ELR (cell line): ENCODE measurements around the gene IKBKG.
"Not testable (repeated sequence)": the region's sequence is repeated elsewhere in the genome, so short reads cannot be mapped to it uniquely, and the experiment has no call there.

Source experiments
- DNase-seq: peaks from one replicate; pipeline ENCODE4 v3.0.0-alpha.2; 2015; ENCODE audit warnings: low read depth

IKBKG gene

GRCh38 chrX:154558896-154559295 lies 11.5 kb downstream of the IKBKG start:
- not testable (repeated sequence) for DNase-seq

GRCh38 chrX:154560326-154560725 lies 12.9 kb downstream of the IKBKG start:
- not testable (repeated sequence) for DNase-seq

- DNase-seq = not testable (repeated sequence)
Observed at GRCh38 chrX:154562295-154562694, 14.9 kb downstream of the IKBKG start.

GRCh38 chrX:154570361-154570760 lies 22.9 kb downstream of the IKBKG start:
- not testable (repeated sequence) for DNase-seq

GRCh38 chrX:154573061-154573460 lies 25.6 kb downstream of the IKBKG start:
- not testable (repeated sequence) for DNase-seq

GRCh38 chrX:154575076-154575475 lies 27.7 kb downstream of the IKBKG start:
- DNase-seq = not testable (repeated sequence)

GRCh38 chrX:154582994-154583393 lies 35.6 kb downstream of the IKBKG start:
- DNase-seq = not testable (repeated sequence)

GRCh38 chrX:154584585-154585183 lies 37.3 kb downstream of the IKBKG start, which contains the start of gene CTAG1A:
TSS of gene CTAG1A (plus strand) at chrX:154585133. CDS start at chrX:154585207, 74 bp downstream.
- DNase-seq = not testable (repeated sequence)

- not testable (repeated sequence) for DNase-seq
Observed at GRCh38 chrX:154590415-154590814, 43.0 kb downstream of the IKBKG start.

GRCh38 chrX:154592505-154592904 lies 45.1 kb downstream of the IKBKG start:
- DNase-seq = no peak

GRCh38 chrX:154593201-154593600 lies 45.8 kb downstream of the IKBKG start:
- no peak for DNase-seq

GRCh38 chrX:154594491-154594890 lies 47.1 kb downstream of the IKBKG start:
- no peak for DNase-seq

GRCh38 chrX:154595559-154596249 lies 48.3 kb downstream of the IKBKG start:
- DNase-seq = no peak

GRCh38 chrX:154596290-154596929 lies 49.0 kb downstream of the IKBKG start:
- peak; percentile 65 for DNase-seq

- DNase-seq = no peak
Observed at GRCh38 chrX:154597221-154597620, 49.8 kb downstream of the IKBKG start.

- DNase-seq = no peak
Observed at GRCh38 chrX:154598656-154599055, 51.2 kb downstream of the IKBKG start.

- no peak for DNase-seq
Observed at GRCh38 chrX:154599531-154599930, 52.1 kb downstream of the IKBKG start.

- peak; percentile 30 for DNase-seq
Observed at GRCh38 chrX:154600759-154601374, 53.4 kb downstream of the IKBKG start.

- DNase-seq = no peak
Observed at GRCh38 chrX:154602226-154602625, 54.8 kb downstream of the IKBKG start.

- DNase-seq = no peak
Observed at GRCh38 chrX:154602766-154603437, 55.5 kb downstream of the IKBKG start.

- DNase-seq = peak; percentile 80
Observed at GRCh38 chrX:154603438-154604430, 56.3 kb downstream of the IKBKG start.
